GM18867 (cell line): ENCODE results near the gene CARD11.

Source experiments
- ATAC-seq: cut with Tn5 transposase; IDR thresholded peaks from one replicate; pipeline ENCODE4 v1.9.1; 2021; ENCODE audit warnings: mild to moderate bottlenecking, moderate library complexity; ENCODE audit not compliant: unreplicated experiment

The CARD11 gene

DNA sequence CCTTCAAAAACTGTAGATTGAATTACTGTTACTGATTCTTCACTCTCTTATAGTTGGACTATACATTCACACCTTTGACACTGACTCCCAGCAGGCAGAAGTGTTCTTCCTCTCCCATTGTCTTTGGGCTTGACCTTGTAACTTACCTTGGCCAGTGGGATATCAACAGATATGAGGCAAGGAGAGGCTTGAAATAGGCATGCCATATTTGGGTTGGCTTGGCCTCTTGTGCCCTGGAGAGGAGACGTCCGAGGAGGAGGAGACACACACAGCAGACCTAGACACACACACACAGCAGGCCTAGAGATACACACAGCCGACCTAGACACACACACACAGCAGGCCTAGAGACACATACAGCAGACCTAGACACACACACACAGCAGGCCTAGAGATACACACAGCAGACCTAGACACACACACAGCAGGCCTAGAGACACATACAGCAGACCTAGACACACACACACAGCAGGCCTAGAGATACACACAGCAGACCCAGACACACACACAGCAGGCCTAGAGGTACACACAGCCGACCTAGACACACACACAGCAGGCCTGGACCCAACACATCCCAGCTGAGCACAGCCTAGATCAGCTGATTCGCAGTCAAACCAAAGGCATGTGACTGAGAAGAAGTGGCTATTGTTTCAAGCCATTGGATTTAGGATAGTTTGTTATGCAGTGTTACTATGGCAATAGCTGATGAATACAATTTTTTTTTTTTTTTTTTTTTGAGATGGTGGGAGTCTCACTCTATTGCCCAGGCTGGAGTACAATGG, 187.1 kb downstream of the CARD11 start:
- ATAC-seq: no peak
